ENCODE data around the gene DBNL. TPM values are rescaled to one million over a fixed set of nuclear protein-coding genes. Genes with fewer than 3 reads are reported as not detected.

The DBNL gene
- polyA plus RNA-seq, 2 of the 4 experiments (the other 2 are of a cell fraction), result 41.8 to 95.0 TPM

- TF ChIP-seq HMGXB4 (CRISPR knock-in tag; IDR thresholded peaks at IDR 0.05; ENCODE audit: borderline replicate concordance), result no peak
- no peak for TF ChIP-seq TFCP2L1 (CRISPR knock-in tag; IDR thresholded peaks at IDR 0.05)
- no peak for TF ChIP-seq PHF8 (IDR thresholded peaks at IDR 0.05; ENCODE audit: borderline replicate concordance, low read depth)
- no peak for TF ChIP-seq E2F6 (IDR thresholded peaks at IDR 0.05; ENCODE audit: borderline replicate concordance, low read depth)
These were observed 62.0 kb downstream of the DBNL start (continued) for GRCh38 chr7:44106311-44107065.

GRCh38 chr7:44107116-44107960 is 62.8 kb downstream of the DBNL start:
- no peak for FAIRE-seq
- CTCF ChIA-PET, result interaction anchor here (0.7 to 1.1 kb wide), 2 partner anchors 9 to 10 kb away, joined by 3 read pairs; no protein-coding TSS in a partner anchor
- no peak overlapping the region for H3K4me3 ChIP-seq

GRCh38 chr7:44107961-44108767 is 63.7 kb downstream of the DBNL start:
- H3K27ac ChIP-seq, result no peak overlapping the region
- no peaks in the 10 kb centered on the region for H3K9me3 ChIP-seq
- WGBS (ENCODE audit: missing lambda C conversion rate), result 61% methylated on average over 18 of the region's 21 CpGs
- no peak for FAIRE-seq
- ChIA-PET POLR2A (no interaction called here), CTCF (no interaction called here)
- TF ChIP-seq RFX5 (IDR thresholded peaks at IDR 0.05), result no peak
- TF ChIP-seq POLR2AphosphoS2 (conservative IDR thresholded peaks at IDR 0.05; ENCODE audit: low read length), result no peak
- TF ChIP-seq PBX3 (IDR thresholded peaks at IDR 0.05), result no peak
- no peak for TF ChIP-seq USF2 (IDR thresholded peaks at IDR 0.05)
- no peak for TF ChIP-seq CBX8 (IDR thresholded peaks at IDR 0.05)
- no peak for TF ChIP-seq JUN (IDR thresholded peaks at IDR 0.05)
- TF ChIP-seq EP300 (IDR thresholded peaks at IDR 0.05), result no peak
- TF ChIP-seq HDAC2 (IDR thresholded peaks at IDR 0.05), result no peak
- no peak for TF ChIP-seq FOXS1 (CRISPR knock-in tag; IDR thresholded peaks at IDR 0.05)
- no peak for TF ChIP-seq JUNB (IDR thresholded peaks at IDR 0.05)
- no peak for TF ChIP-seq MYC (IDR thresholded peaks at IDR 0.05; ENCODE audit: borderline replicate concordance, low read length)
- peaks cover 13% of the 10 kb centered on the region; the same call in 1 of the 3 replicates for H3K4me1 ChIP-seq
- H3K4me2 ChIP-seq, result no peak overlapping the region
- ATAC-seq, result no peak
- no peak overlapping the region for H3K4me3 ChIP-seq
- DNase-seq (ENCODE audit: low read depth in 1 of 2, low spot score in 1 of 2), result no peak

More at GRCh38 chr7:44107116-44107960, 62.8 kb downstream of the DBNL start:
- Histone ChIP-seq H3K4me2 (no peak overlapping the region), H3K9me3 (no peaks in the 10 kb centered on the region), H3K27ac (no peak overlapping the region), H3K4me1 (peaks cover 8% of the 10 kb centered on the region; the same call in 1 of the 3 replicates)
- TF ChIP-seq JUNB (IDR thresholded peaks at IDR 0.05) (no peak), NFE2L2 (conservative IDR thresholded peaks at IDR 0.05; ENCODE audit: low read length) (no peak), CTCF (IDR thresholded peaks at IDR 0.05) (no peak), JUN (IDR thresholded peaks at IDR 0.05) (no peak), RNF2 (IDR thresholded peaks at IDR 0.05; ENCODE audit: borderline replicate concordance, low read depth) (no peak), RAD21 (conservative IDR thresholded peaks at IDR 0.05 in 1 of 2, IDR thresholded peaks at IDR 0.05 in 1 of 2) (no peak), HES2 (IDR thresholded peaks at IDR 0.05) (no peak)
- POLR2A ChIA-PET, result no interaction called here
- 79% methylated on average over 11 of the region's 18 CpGs for WGBS (ENCODE audit: missing lambda C conversion rate)
- DNase-seq (ENCODE audit: low read depth in 1 of 2, low spot score in 1 of 2) (no peak), ATAC-seq (no peak)

Measured in A549 (cell line).